Transverse colon (tissue), 4 donors: ENCODE results near the gene GCNT2. TPM values are rescaled to one million over a fixed set of nuclear protein-coding genes. Genes with fewer than 3 reads are reported as not detected.

Experiments used
- DNase-seq: peaks from one replicate; pipeline ENCODE4 v3.0.0-alpha.2; 2019
- H3K27ac ChIP-seq, 4 donors: fragments of 200-600 bp; sonication (generic); 2 replicates each; pipeline ENCODE4 v1.5.1; 2016 to 2018; ENCODE audit warnings: inconsistent platforms in 4 of 4
- H3K27me3 ChIP-seq: fragments of 200-600 bp; sonication (generic); 2 replicates; pipeline ENCODE4 v1.5.1; 2017; ENCODE audit warnings: inconsistent platforms
- H3K36me3 ChIP-seq, 4 donors: fragments of 200-600 bp; sonication (generic); 2 replicates each; pipeline ENCODE4 v1.5.1; 2017 to 2019; ENCODE audit warnings: inconsistent platforms in 4 of 4
- H3K4me1 ChIP-seq, 4 donors: fragments of 200-600 bp; sonication (generic); 2 replicates each; pipeline ENCODE4 v1.5.1; 2017 to 2020; ENCODE audit warnings: inconsistent platforms in 4 of 4
- H3K4me3 ChIP-seq, 4 donors: fragments of 200-600 bp; sonication (generic); 1 replicate in 1 of 4; 2 replicates in 3 of 4; pipeline versions ENCODE4 v1.5.1 to v1.6.1; 2017 to 2019; ENCODE audit warnings: inconsistent platforms in 4 of 4
- H3K9me3 ChIP-seq, 2 donors: fragments of 200-600 bp; sonication (generic); 2 replicates each; pipeline ENCODE4 v1.5.1; 2017 to 2019; ENCODE audit warnings: inconsistent platforms in 2 of 2
- EP300 ChIP-seq: sonication (generic); formaldehyde crosslinking; IDR thresholded peaks from one replicate; pipeline ENCODE4 v1.6.1; 2017; ENCODE audit warnings: antibody characterized with exemption, low read depth
- POLR2A ChIP-seq: fragments of 450-650 bp; IDR thresholded peaks from one replicate; pipeline ENCODE4 v1.6.1; 2016; ENCODE audit warnings: antibody characterized with exemption, mild to moderate bottlenecking, moderate library complexity
- POLR2AphosphoS5 ChIP-seq, 3 donors: sonication (generic); formaldehyde crosslinking; IDR thresholded peaks; one replicate each; pipeline ENCODE4 v1.6.1; 2016; ENCODE audit warnings: antibody characterized with exemption in 3 of 3
- WGBS, 2 donors: methylation state at CpG; one replicate each; pipeline ENCODE4 v1.1.5; 2018; ENCODE audit warnings: low coverage in 1 of 2; 5-methylcytosine and 5-hydroxymethylcytosine counted together
- in situ Hi-C, 4 donors: fragments of 200-750 bp; cut with MboI; loops; one replicate each; pipeline versions ENCODE4 v1.15.0 to v1.15.1; 2017; ENCODE audit warnings: low sequenced_read_pairs in 3 of 4, low pct_ligation_motif_present in 1 of 4, low pct_unique_long_range_greater_than_20kb in 1 of 4
- intact Hi-C: fragments of 100-400 bp; cut with DNase I; formaldehyde crosslinking; loops from one replicate; pipeline ENCODE4 v1.15.1; 2023; ENCODE audit warnings: low total_unique reads
- small RNA-seq, 4 donors: library from RNA; depleted of rRNA; stranded (forward); fragments of <200 nt; gene quantifications; one replicate each; pipeline ENCODE3, GENCODE V24; 2016
- total RNA-seq, 4 donors: library from RNA; depleted of rRNA; stranded (reverse); fragments of >200 nt; gene quantifications; one replicate each; pipeline ENCODE4 v1.1.0, GENCODE V29; 2016
- TF ChIP-seq, protein P1 (sequence below), 5 experiments: fragments of 200-600 bp in 3 of 5; fragments of 450-650 bp in 2 of 5; sonication (generic) in 3 of 5; IDR thresholded peaks; 1 replicate in 2 of 5; 2 replicates in 3 of 5; pipeline ENCODE4 v1.5.1; 2016 to 2017; ENCODE audit warnings: antibody characterized with exemption in 5 of 5, inconsistent platforms in 3 of 5, mild to moderate bottlenecking in 2 of 5, moderate library complexity in 1 of 5

The GCNT2 gene
- total RNA-seq, 4 donors from 2014 or later, result 18.7 to 53.4 (median 31.3) TPM

GRCh38 chr6:10668126-10668917 is 147.2 kb downstream of the GCNT2 start:
- WGBS, 2 donors, result 71 to 92% methylated on average over 1 to 6 of the region's 6 CpGs
- H3K27me3 ChIP-seq, result peaks cover 13% of the 10 kb centered on the region
- H3K4me3 ChIP-seq, result no peak overlapping the region
- TF ChIP-seq, protein P1, sequence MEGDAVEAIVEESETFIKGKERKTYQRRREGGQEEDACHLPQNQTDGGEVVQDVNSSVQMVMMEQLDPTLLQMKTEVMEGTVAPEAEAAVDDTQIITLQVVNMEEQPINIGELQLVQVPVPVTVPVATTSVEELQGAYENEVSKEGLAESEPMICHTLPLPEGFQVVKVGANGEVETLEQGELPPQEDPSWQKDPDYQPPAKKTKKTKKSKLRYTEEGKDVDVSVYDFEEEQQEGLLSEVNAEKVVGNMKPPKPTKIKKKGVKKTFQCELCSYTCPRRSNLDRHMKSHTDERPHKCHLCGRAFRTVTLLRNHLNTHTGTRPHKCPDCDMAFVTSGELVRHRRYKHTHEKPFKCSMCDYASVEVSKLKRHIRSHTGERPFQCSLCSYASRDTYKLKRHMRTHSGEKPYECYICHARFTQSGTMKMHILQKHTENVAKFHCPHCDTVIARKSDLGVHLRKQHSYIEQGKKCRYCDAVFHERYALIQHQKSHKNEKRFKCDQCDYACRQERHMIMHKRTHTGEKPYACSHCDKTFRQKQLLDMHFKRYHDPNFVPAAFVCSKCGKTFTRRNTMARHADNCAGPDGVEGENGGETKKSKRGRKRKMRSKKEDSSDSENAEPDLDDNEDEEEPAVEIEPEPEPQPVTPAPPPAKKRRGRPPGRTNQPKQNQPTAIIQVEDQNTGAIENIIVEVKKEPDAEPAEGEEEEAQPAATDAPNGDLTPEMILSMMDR (IDR thresholded peaks at IDR 0.05), result no peak
- TF ChIP-seq POLR2A (no peak), POLR2AphosphoS5 (IDR thresholded peaks at IDR 0.05) (no peak), EP300 (no peak)
- H3K36me3 ChIP-seq, result no peaks in the 10 kb centered on the region
- in situ Hi-C loops (no loop called here), intact Hi-C loops (no loop called here)
- H3K9me3 ChIP-seq, result no peaks in the 10 kb centered on the region
- no peak for DNase-seq
- H3K4me1 ChIP-seq, result no peaks in the 10 kb centered on the region
- H3K27ac ChIP-seq, result no peak overlapping the region

GRCh38 chr6:10676403-10676802 is 155.3 kb downstream of the GCNT2 start:
- intact Hi-C loops, result no loop called here
- Histone ChIP-seq H3K9me3 (no peaks in the 10 kb centered on the region), H3K27ac (no peak overlapping the region), H3K36me3 (no peaks in the 10 kb centered on the region), H3K4me3 (no peak overlapping the region), H3K4me1 (peaks cover 0 to 3% (median 0%) of the 10 kb centered on the region in 4 donors), H3K27me3 (no peaks in the 10 kb centered on the region)
- DNase-seq, result no peak
- in situ Hi-C loops, result no loop called here
- TF ChIP-seq EP300 (no peak), POLR2A (no peak), POLR2AphosphoS5 (IDR thresholded peaks at IDR 0.05) (no peak)
- TF ChIP-seq, protein P1 (IDR thresholded peaks at IDR 0.05), result no peak
- WGBS, 2 donors, result 94 to 100% methylated on average over 1 to 7 of the region's 7 CpGs

GRCh38 chr6:10678456-10678855 is 157.3 kb downstream of the GCNT2 start:
- no peak overlapping the region for H3K27ac ChIP-seq
- intact Hi-C loops, result no loop called here
- WGBS, 2 donors, result 60 to 74% methylated on average over 4 of the region's 4 CpGs

More at GRCh38 chr6:10678456-10678855, 157.3 kb downstream of the GCNT2 start:
- in situ Hi-C loops, result no loop called here
- TF ChIP-seq EP300 (no peak), POLR2A (no peak), POLR2AphosphoS5 (IDR thresholded peaks at IDR 0.05) (no peak)
- TF ChIP-seq, protein P1 (IDR thresholded peaks at IDR 0.05), result no peak
- Histone ChIP-seq H3K4me1 (peaks cover 0 to 3% (median 0%) of the 10 kb centered on the region in 4 donors), H3K27me3 (no peaks in the 10 kb centered on the region), H3K4me3 (no peak overlapping the region), H3K36me3 (no peaks in the 10 kb centered on the region), H3K9me3 (no peaks in the 10 kb centered on the region)
- no peak for DNase-seq

Small RNA genes lying within 50 kb of the gene (small RNA-seq; reads per million reads assigned to genes)
- gene RF00019, result 0 reads per million in 4 donors

Other genes starting within 250 kb of the GCNT2 start
- gene TFAP2A, start 106.3 kb upstream of the GCNT2 start, total RNA-seq, result not detected
- not detected for gene C6orf52, start 173.3 kb downstream of the GCNT2 start, total RNA-seq
- 1 to 10 TPM; 5.6 to 6.4 (median 6.0) TPM for gene PAK1IP1, start 173.6 kb downstream of the GCNT2 start, total RNA-seq
- 100 to 1,000 TPM in 1 of 4 donors, 10 to 100 TPM in 2, 1 to 10 TPM in 1; 9.7 to 125 (median 60.0) TPM for gene TMEM14C, start 201.7 kb downstream of the GCNT2 start, total RNA-seq
- 10 to 100 TPM; 16.5 to 57.9 (median 48.7) TPM for gene TMEM14B, start 226.5 kb downstream of the GCNT2 start, total RNA-seq